Measurements from ENCODE around the gene SDHA. TPM values are rescaled to one million over a fixed set of nuclear protein-coding genes. Genes with fewer than 3 reads are reported as not detected.
"Not testable (repeated sequence)": the region's sequence is repeated elsewhere in the genome, so short reads cannot be mapped to it uniquely, and the experiment has no call there.

The SDHA gene
- total RNA-seq, 1 donor from 2014 or later: 757 TPM

GRCh38 chr5:278646-279045, 60.5 kb downstream of the SDHA start:
- TF ChIP-seq CTCF (IDR thresholded peaks at IDR 0.05; ENCODE audit: borderline replicate concordance): no peak
- Histone ChIP-seq H3K27ac (replicated peaks) (no peak overlapping the region), H3K4me3 (no peak overlapping the region), H3K27me3 (ENCODE audit: low read depth) (no peaks in the 10 kb centered on the region), H3K36me3 (peaks cover 29% of the 10 kb centered on the region), H3K4me1 (peaks cover 21% of the 10 kb centered on the region), H3K9me3 (replicated peaks) (no peaks in the 10 kb centered on the region)
- intact Hi-C loops (cut with micrococcal nuclease): no loop called here
- DNase-seq: no peak

GRCh38 chr5:279051-279665, 61.0 kb downstream of the SDHA start:
- H3K27ac ChIP-seq (replicated peaks); intact Hi-C loops (cut with micrococcal nuclease); H3K9me3 ChIP-seq (replicated peaks); H3K4me3 ChIP-seq; H3K27me3 ChIP-seq (ENCODE audit: low read depth); DNase-seq: not testable (repeated sequence)
- Histone ChIP-seq H3K36me3 (peaks cover 25% of the 10 kb centered on the region), H3K4me1 (peaks cover 16% of the 10 kb centered on the region)

GRCh38 chr5:285991-286557, 68.0 kb downstream of the SDHA start:
- Histone ChIP-seq H3K4me1 (no peaks in the 10 kb centered on the region), H3K9me3 (replicated peaks) (no peaks in the 10 kb centered on the region), H3K27me3 (ENCODE audit: low read depth) (no peaks in the 10 kb centered on the region), H3K27ac (replicated peaks) (no peak overlapping the region), H3K36me3 (no peaks in the 10 kb centered on the region), H3K4me3 (no peak overlapping the region)
- no peak for DNase-seq
- intact Hi-C loops (cut with micrococcal nuclease): no loop called here
- TF ChIP-seq CTCF (IDR thresholded peaks at IDR 0.05; ENCODE audit: borderline replicate concordance): no peak

- H3K36me3 ChIP-seq; DNase-seq; H3K27me3 ChIP-seq (ENCODE audit: low read depth); intact Hi-C loops (cut with micrococcal nuclease); H3K27ac ChIP-seq (replicated peaks); H3K4me1 ChIP-seq; H3K9me3 ChIP-seq (replicated peaks); H3K4me3 ChIP-seq: not testable (repeated sequence)
Observed at GRCh38 chr5:290200-290599, 72.1 kb downstream of the SDHA start.

GRCh38 chr5:291345-291744, 73.2 kb downstream of the SDHA start:
- H3K9me3 ChIP-seq (replicated peaks); intact Hi-C loops (cut with micrococcal nuclease); H3K36me3 ChIP-seq; DNase-seq; H3K4me1 ChIP-seq; H3K27ac ChIP-seq (replicated peaks); H3K4me3 ChIP-seq; H3K27me3 ChIP-seq (ENCODE audit: low read depth): not testable (repeated sequence)

GRCh38 chr5:294788-295187, 76.7 kb downstream of the SDHA start:
- H3K36me3 ChIP-seq; H3K4me3 ChIP-seq; H3K9me3 ChIP-seq (replicated peaks); H3K27me3 ChIP-seq (ENCODE audit: low read depth); DNase-seq; H3K4me1 ChIP-seq; intact Hi-C loops (cut with micrococcal nuclease); H3K27ac ChIP-seq (replicated peaks): not testable (repeated sequence)

- H3K4me1 ChIP-seq; H3K27ac ChIP-seq (replicated peaks); H3K27me3 ChIP-seq (ENCODE audit: low read depth); H3K4me3 ChIP-seq; DNase-seq; intact Hi-C loops (cut with micrococcal nuclease); H3K36me3 ChIP-seq; H3K9me3 ChIP-seq (replicated peaks): not testable (repeated sequence)
Observed at GRCh38 chr5:296207-296606, 78.1 kb downstream of the SDHA start.

GRCh38 chr5:296954-297353, 78.8 kb downstream of the SDHA start:
- H3K4me1 ChIP-seq; H3K36me3 ChIP-seq; intact Hi-C loops (cut with micrococcal nuclease); H3K27me3 ChIP-seq (ENCODE audit: low read depth); DNase-seq; H3K9me3 ChIP-seq (replicated peaks); H3K27ac ChIP-seq (replicated peaks); H3K4me3 ChIP-seq: not testable (repeated sequence)

GRCh38 chr5:297448-297847, 79.3 kb downstream of the SDHA start:
- H3K27ac ChIP-seq (replicated peaks); H3K36me3 ChIP-seq; H3K4me3 ChIP-seq; intact Hi-C loops (cut with micrococcal nuclease); H3K4me1 ChIP-seq; DNase-seq; H3K9me3 ChIP-seq (replicated peaks); H3K27me3 ChIP-seq (ENCODE audit: low read depth): not testable (repeated sequence)

- DNase-seq; intact Hi-C loops (cut with micrococcal nuclease); H3K9me3 ChIP-seq (replicated peaks): not testable (repeated sequence)
Observed at GRCh38 chr5:297991-298736, 80.0 kb downstream of the SDHA start.

More at GRCh38 chr5:297991-298736, 80.0 kb downstream of the SDHA start:
- not testable (repeated sequence) for H3K4me3 ChIP-seq; H3K36me3 ChIP-seq; H3K4me1 ChIP-seq; H3K27ac ChIP-seq (replicated peaks); H3K27me3 ChIP-seq (ENCODE audit: low read depth)

Measured in left ventricle myocardium inferior (tissue), 1 donor.